ENCODE measurements around the gene MYH9. TPM values are rescaled to one million over a fixed set of nuclear protein-coding genes. Genes with fewer than 3 reads are reported as not detected.

MYH9 gene
- total RNA-seq, 2 experiments from 2014 or later = 112 to 223 TPM

- peaks cover 93% of the 10 kb centered on the region for H3K36me3 ChIP-seq (ENCODE audit: insufficient read depth, low read length)
- H4K20me1 ChIP-seq (ENCODE audit: insufficient read depth, low read length) = 0 out of 2 replicates have a peak, but pooled peaks cover 3% of the 10 kb centered on the region
These were observed 82.0 kb downstream of the MYH9 start for GRCh38 chr22:36305813-36306212.

GRCh38 chr22:36304429-36304828 is 83.3 kb downstream of the MYH9 start:
- H3K9me2 ChIP-seq (ENCODE audit: insufficient read depth, low read length) = no peaks in the 10 kb centered on the region
- BruUV-seq (replicated peaks) = no TSS peak
- no peak overlapping the region for H3K4me3 ChIP-seq (ENCODE audit: low read depth, low read length, poor library complexity, severe bottlenecking)
- TF ChIP-seq CTCF (conservative IDR thresholded peaks at IDR 0.05; ENCODE audit: low read length) (no peak), EZH2phosphoT487 (IDR thresholded peaks at IDR 0.05; ENCODE audit: borderline replicate concordance, low read depth, low read length) (no peak)
- ChIA-PET CTCF (ENCODE audit: unreplicated experiment) (no interaction called here), POLR2A (no interaction called here)
- H3K4me1 ChIP-seq (ENCODE audit: insufficient read depth, low read length, poor library complexity, severe bottlenecking) = no peaks in the 10 kb centered on the region
- 0 out of 2 replicates have a peak, but pooled peaks cover 5% of the 10 kb centered on the region for H4K20me1 ChIP-seq (ENCODE audit: insufficient read depth, low read length)
- no peak overlapping the region for H3K4me2 ChIP-seq (ENCODE audit: low read length)
- intact Hi-C loops (cut with micrococcal nuclease; ENCODE audit: unreplicated experiment) = loop anchor here (5.0 kb wide), 1 partner anchor 83 kb away; the partner anchor contains the start of gene MYH9
- peaks cover 96% of the 10 kb centered on the region for H3K36me3 ChIP-seq (ENCODE audit: insufficient read depth, low read length)
- H3K9me3 ChIP-seq (ENCODE audit: low read length) = no peaks in the 10 kb centered on the region
- DNase-seq (ENCODE audit: low spot score) = no peak
- H2AFZ ChIP-seq (ENCODE audit: low read length) = no peak overlapping the region
- no peaks in the 10 kb centered on the region for H3K79me2 ChIP-seq (ENCODE audit: insufficient read depth, low read depth, low read length)
- H3K27ac ChIP-seq (ENCODE audit: low read depth, low read length, poor library complexity, severe bottlenecking) = no peak overlapping the region

More at GRCh38 chr22:36305813-36306212, 82.0 kb downstream of the MYH9 start:
- ChIA-PET CTCF (ENCODE audit: unreplicated experiment) (no interaction called here), POLR2A (no interaction called here)
- no peaks in the 10 kb centered on the region for H3K79me2 ChIP-seq (ENCODE audit: insufficient read depth, low read depth, low read length)
- intact Hi-C loops (cut with micrococcal nuclease; ENCODE audit: unreplicated experiment) = no loop called here
- H3K27ac ChIP-seq (ENCODE audit: low read depth, low read length, poor library complexity, severe bottlenecking) = no peak overlapping the region
- no TSS peak for BruUV-seq (replicated peaks)
- H3K4me2 ChIP-seq (ENCODE audit: low read length) = no peak overlapping the region
- no peaks in the 10 kb centered on the region for H3K9me2 ChIP-seq (ENCODE audit: insufficient read depth, low read length)
- no peaks in the 10 kb centered on the region for H3K9me3 ChIP-seq (ENCODE audit: low read length)
- H3K4me1 ChIP-seq (ENCODE audit: insufficient read depth, low read length, poor library complexity, severe bottlenecking) = no peaks in the 10 kb centered on the region
- no peak for DNase-seq (ENCODE audit: low spot score)
- H2AFZ ChIP-seq (ENCODE audit: low read length) = no peak overlapping the region
- H3K4me3 ChIP-seq (ENCODE audit: low read depth, low read length, poor library complexity, severe bottlenecking) = no peak overlapping the region
- TF ChIP-seq EZH2phosphoT487 (IDR thresholded peaks at IDR 0.05; ENCODE audit: borderline replicate concordance, low read depth, low read length) (no peak), CTCF (conservative IDR thresholded peaks at IDR 0.05; ENCODE audit: low read length) (no peak)

GRCh38 chr22:36303874-36304273 is 83.9 kb downstream of the MYH9 start:
- Histone ChIP-seq H3K27ac (ENCODE audit: low read depth, low read length, poor library complexity, severe bottlenecking) (no peak overlapping the region), H3K9me3 (ENCODE audit: low read length) (no peaks in the 10 kb centered on the region), H3K79me2 (ENCODE audit: insufficient read depth, low read depth, low read length) (no peaks in the 10 kb centered on the region), H4K20me1 (ENCODE audit: insufficient read depth, low read length) (0 out of 2 replicates have a peak, but pooled peaks cover 5% of the 10 kb centered on the region), H3K4me1 (ENCODE audit: insufficient read depth, low read length, poor library complexity, severe bottlenecking) (no peaks in the 10 kb centered on the region), H3K4me2 (ENCODE audit: low read length) (no peak overlapping the region), H3K4me3 (ENCODE audit: low read depth, low read length, poor library complexity, severe bottlenecking) (no peak overlapping the region), H3K36me3 (ENCODE audit: insufficient read depth, low read length) (peaks cover 96% of the 10 kb centered on the region), H2AFZ (ENCODE audit: low read length) (no peak overlapping the region), H3K9me2 (ENCODE audit: insufficient read depth, low read length) (no peaks in the 10 kb centered on the region)
- no peak for DNase-seq (ENCODE audit: low spot score)
- intact Hi-C loops (cut with micrococcal nuclease; ENCODE audit: unreplicated experiment) = loop anchor here (5.0 kb wide), 1 partner anchor 83 kb away; the partner anchor contains the start of gene MYH9
- POLR2A ChIA-PET = no interaction called here
- no TSS peak for BruUV-seq (replicated peaks)
- TF ChIP-seq CTCF (conservative IDR thresholded peaks at IDR 0.05; ENCODE audit: low read length) (no peak), EZH2phosphoT487 (IDR thresholded peaks at IDR 0.05; ENCODE audit: borderline replicate concordance, low read depth, low read length) (no peak)
- CTCF ChIA-PET (ENCODE audit: unreplicated experiment) = interaction anchor here (0.6 kb wide), 1 partner anchor 10 kb away, joined by 3 read pairs; no protein-coding TSS in a partner anchor
